Measurements from ENCODE around the gene HBG1. TPM values are rescaled to one million over a fixed set of nuclear protein-coding genes. Genes with fewer than 3 reads are reported as not detected.
"Not testable (repeated sequence)": the region's sequence is repeated elsewhere in the genome, so short reads cannot be mapped to it uniquely, and the experiment has no call there.

Gene HBG1
- total RNA-seq, 1 donor from 2014 or later, result not detected

DNA sequence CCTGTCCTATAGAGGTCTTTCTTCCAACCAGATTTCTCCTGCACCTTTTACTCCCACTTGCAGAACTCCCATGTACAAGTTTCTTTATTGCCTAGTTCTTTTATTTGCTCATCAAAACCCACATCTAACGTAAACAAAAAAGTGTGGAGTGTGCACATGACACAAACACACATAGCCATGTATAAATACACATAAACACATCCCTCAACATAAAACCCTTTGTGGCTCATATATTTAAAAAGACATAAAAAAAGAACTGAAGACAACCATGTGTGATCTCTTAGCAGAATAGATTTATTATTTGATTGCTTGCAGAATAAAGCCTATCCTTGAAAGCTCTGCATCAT is 3.2 kb upstream of the HBG1 start:
- H3K27ac ChIP-seq, result no peak overlapping the region
- TF ChIP-seq, protein P1, sequence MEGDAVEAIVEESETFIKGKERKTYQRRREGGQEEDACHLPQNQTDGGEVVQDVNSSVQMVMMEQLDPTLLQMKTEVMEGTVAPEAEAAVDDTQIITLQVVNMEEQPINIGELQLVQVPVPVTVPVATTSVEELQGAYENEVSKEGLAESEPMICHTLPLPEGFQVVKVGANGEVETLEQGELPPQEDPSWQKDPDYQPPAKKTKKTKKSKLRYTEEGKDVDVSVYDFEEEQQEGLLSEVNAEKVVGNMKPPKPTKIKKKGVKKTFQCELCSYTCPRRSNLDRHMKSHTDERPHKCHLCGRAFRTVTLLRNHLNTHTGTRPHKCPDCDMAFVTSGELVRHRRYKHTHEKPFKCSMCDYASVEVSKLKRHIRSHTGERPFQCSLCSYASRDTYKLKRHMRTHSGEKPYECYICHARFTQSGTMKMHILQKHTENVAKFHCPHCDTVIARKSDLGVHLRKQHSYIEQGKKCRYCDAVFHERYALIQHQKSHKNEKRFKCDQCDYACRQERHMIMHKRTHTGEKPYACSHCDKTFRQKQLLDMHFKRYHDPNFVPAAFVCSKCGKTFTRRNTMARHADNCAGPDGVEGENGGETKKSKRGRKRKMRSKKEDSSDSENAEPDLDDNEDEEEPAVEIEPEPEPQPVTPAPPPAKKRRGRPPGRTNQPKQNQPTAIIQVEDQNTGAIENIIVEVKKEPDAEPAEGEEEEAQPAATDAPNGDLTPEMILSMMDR (IDR thresholded peaks at IDR 0.05), result no peak
- ATAC-seq, result no peak
- DNase-seq, result no peak
- H3K27me3 ChIP-seq (ENCODE audit: low read depth), result no peaks in the 10 kb centered on the region
- no peaks in the 10 kb centered on the region for H3K9me3 ChIP-seq
- intact Hi-C loops (cut with DNase I), result no loop called here
- no peaks in the 10 kb centered on the region for H3K36me3 ChIP-seq
- H3K4me3 ChIP-seq, result no peak overlapping the region
- H3K4me1 ChIP-seq, result no peaks in the 10 kb centered on the region

DNA sequence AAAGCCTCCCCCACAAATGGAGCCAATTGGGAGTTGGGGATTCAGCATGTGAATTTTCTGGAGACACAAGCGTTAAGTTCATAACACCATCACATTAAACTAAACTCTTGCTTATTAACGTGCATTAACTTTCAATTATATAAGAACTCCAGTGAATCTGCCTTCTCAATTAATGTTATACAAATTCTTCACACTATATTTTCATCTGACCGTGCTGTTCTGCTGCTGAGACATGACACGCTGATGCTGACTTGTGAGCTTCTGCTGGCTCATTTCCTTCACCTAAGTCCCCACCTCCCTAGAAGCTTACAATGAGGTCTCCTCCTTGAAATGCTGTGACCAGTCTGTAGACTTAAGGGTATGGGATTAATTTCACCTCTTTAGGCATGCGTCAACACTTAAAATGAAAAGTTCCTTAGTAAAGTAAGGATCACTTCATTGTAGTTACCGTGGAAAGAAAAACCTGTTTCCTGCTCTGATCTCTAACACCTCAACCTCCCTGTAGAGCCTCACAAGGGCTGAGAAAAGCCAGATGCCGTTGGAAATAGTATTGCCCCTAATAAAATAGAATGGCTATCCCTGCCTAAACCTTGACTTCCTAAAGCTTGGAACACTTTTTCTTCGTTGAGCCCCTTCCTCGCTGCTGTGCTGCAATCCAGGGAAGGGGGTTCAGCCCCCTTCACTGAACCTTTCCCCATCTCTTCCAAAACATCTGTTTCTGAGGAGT is 2.7 kb upstream of the HBG1 start:
- intact Hi-C loops (cut with DNase I), result no loop called here
- Histone ChIP-seq H3K36me3 (no peaks in the 10 kb centered on the region), H3K4me1 (no peaks in the 10 kb centered on the region), H3K27me3 (ENCODE audit: low read depth) (no peaks in the 10 kb centered on the region), H3K9me3 (no peaks in the 10 kb centered on the region), H3K4me3 (no peak overlapping the region), H3K27ac (no peak overlapping the region)
- DNase-seq, result no peak
- TF ChIP-seq, protein P1 (IDR thresholded peaks at IDR 0.05), result no peak
- ATAC-seq, result no peak

DNA sequence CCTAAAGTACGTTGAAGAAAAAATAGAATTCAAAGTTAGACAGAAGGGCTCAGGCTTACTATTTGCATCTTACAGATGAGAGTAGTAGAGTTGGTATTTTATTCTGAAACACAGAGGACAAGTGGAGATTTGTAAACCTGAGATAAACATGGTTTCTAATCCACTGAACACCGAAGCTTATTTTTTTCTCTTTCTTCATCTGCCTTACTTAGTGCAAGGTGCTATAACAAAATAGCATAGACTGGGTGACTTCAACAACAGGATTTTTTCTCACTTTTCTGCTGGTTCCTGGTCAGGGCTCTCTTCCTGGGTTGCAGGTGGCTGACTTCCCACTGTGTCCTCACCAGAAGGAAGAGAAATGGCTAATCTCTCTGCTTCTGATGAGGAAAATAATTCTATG is 2.1 kb upstream of the HBG1 start:
- Histone ChIP-seq H3K36me3 (no peaks in the 10 kb centered on the region), H3K27me3 (ENCODE audit: low read depth) (no peaks in the 10 kb centered on the region), H3K9me3 (no peaks in the 10 kb centered on the region), H3K27ac (no peak overlapping the region), H3K4me1 (no peaks in the 10 kb centered on the region), H3K4me3 (no peak overlapping the region)
- TF ChIP-seq, protein P1 (IDR thresholded peaks at IDR 0.05), result no peak
- intact Hi-C loops (cut with DNase I), result no loop called here
- DNase-seq, result no peak
- ATAC-seq, result no peak

DNA sequence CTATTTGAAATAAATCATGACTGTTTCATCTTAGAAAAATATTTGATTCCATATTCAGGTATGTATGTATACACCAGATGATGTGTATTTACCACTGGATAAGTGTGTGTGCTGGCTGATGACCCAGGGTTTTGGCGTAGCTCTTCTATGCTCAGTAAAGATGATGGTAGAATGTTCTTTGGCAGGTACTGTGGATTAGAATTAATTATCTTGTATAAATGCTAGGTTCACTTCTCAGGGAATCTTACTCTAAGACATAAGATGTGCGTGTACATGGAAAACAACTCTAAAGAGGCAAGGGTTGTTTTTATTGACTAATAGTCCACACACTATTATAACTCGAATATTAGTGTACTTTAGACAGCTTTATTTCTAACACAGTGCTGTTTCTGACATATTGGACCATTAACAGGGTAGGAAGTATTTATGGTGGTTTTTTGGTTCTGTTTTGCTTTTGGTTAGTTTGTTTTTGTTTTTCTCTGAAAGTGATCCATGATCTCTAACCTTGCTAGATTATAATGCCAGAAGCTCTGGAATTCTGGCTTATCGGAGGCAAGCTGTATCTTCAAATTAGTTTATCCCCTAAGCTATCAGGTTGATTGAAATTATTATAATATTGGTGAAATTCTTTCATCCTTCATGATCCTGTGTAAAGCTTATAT is 1.0 kb upstream of the HBG1 start:
- no peak for DNase-seq
- Histone ChIP-seq H3K36me3 (no peaks in the 10 kb centered on the region), H3K9me3 (no peaks in the 10 kb centered on the region), H3K27me3 (ENCODE audit: low read depth) (no peaks in the 10 kb centered on the region), H3K4me3 (no peak overlapping the region), H3K4me1 (no peaks in the 10 kb centered on the region), H3K27ac (no peak overlapping the region)
- intact Hi-C loops (cut with DNase I), result no loop called here
- no peak for ATAC-seq
- TF ChIP-seq, protein P1 (IDR thresholded peaks at IDR 0.05), result no peak

DNA sequence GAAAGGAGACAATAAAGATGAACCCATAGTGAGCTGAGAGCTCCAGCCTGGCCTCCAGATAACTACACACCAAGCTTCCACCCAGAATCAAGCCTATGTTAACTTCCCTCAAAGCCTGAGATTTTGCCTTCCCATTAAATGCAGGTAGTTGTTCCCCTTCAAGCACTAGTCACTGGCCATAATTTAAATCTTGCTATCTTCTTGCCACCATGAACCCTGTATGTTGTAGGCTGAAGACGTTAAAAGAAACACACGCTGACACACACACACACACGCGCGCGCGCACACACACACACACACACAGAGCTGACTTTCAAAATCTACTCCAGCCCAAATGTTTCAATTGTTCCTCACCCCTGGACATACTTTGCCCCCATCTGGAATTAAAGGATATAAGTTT is 1.2 kb downstream of the HBG1 start:
- H3K27me3 ChIP-seq (ENCODE audit: low read depth); DNase-seq; H3K9me3 ChIP-seq; H3K36me3 ChIP-seq; H3K27ac ChIP-seq; H3K4me1 ChIP-seq; ATAC-seq; intact Hi-C loops (cut with DNase I); H3K4me3 ChIP-seq: not testable (repeated sequence)

DNA sequence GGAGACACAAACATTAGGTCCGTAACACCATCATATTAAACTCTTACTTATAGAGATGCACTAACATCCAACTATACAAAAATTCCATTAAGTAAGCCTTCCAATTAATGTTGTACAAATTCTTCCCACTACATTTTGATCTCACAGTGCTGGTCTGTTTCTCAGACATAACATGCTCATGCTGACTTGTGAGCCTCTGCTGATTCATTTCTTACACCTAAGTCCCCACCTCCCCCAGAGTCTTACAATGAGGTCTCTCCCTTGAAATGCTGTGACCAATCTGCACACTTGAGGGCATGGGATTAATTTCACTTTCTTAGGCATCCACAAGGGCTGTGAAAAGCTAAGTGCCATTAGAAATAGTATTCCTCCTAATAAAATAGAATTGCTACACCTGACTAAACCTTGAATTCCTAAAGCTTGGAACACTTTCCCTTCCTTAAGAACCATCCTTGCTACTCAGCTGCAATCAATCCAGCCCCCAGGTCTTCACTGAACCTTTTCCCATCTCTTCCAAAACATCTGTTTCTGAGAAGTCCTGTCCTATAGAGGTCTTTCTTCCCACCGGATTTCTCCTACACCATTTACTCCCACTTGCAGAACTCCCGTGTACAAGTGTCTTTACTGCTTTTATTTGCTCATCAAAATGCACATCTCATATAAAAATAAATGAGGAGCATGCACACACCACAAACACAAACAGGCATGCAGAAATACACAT is 2.0 kb downstream of the HBG1 start:
- intact Hi-C loops (cut with DNase I), result no loop called here
- ATAC-seq (no peak), DNase-seq (no peak)
- no peak overlapping the region for H3K27ac ChIP-seq
- H3K4me1 ChIP-seq, result no peaks in the 10 kb centered on the region
- H3K4me3 ChIP-seq, result no peak overlapping the region
- no peaks in the 10 kb centered on the region for H3K9me3 ChIP-seq
- no peaks in the 10 kb centered on the region for H3K36me3 ChIP-seq
- H3K27me3 ChIP-seq (ENCODE audit: low read depth), result no peaks in the 10 kb centered on the region
- TF ChIP-seq, protein P1 (IDR thresholded peaks at IDR 0.05), result no peak
